Adrenal gland (tissue), 12 donors: ENCODE results near the gene PYM1. TPM values are rescaled to one million over a fixed set of nuclear protein-coding genes. Genes with fewer than 3 reads are reported as not detected.
A peak's percentile ranks its signal among the peaks of the same experiment; 100 is the strongest.

Experiments
- DNase-seq, 7 donors: peaks; one replicate each; pipeline ENCODE4 v3.0.0-alpha.2; 2019 to 2020
- H3K27ac ChIP-seq, 5 donors: fragments of 200-600 bp; sonication (generic) in 4 of 5; 1 replicate in 3 of 5; 2 replicates in 2 of 5; pipeline versions ENCODE4 v1.5.1 to v1.8.0; 2016 to 2020; ENCODE audit warnings: mild to moderate bottlenecking in 1 of 5
- H3K27me3 ChIP-seq: fragments of 200-600 bp; 2 replicates; pipeline ENCODE4 v1.8.0; 2021
- H3K36me3 ChIP-seq, 2 donors: fragments of 200-600 bp; replicated peaks in 1 of 2; 1 replicate in 1 of 2; 2 replicates in 1 of 2; pipeline versions ENCODE4 v1.5.1 to v1.8.0; 2018 to 2022
- H3K4me1 ChIP-seq, 2 donors: fragments of 200-600 bp; replicated peaks in 1 of 2; 1 replicate in 1 of 2; 2 replicates in 1 of 2; pipeline versions ENCODE4 v1.5.1 to v1.8.0; 2018 to 2021
- H3K4me3 ChIP-seq, 4 donors: fragments of 200-600 bp; sonication (generic) in 3 of 4; one replicate each; pipeline ENCODE4 v1.5.1; 2016 to 2018
- H3K9me3 ChIP-seq, 3 donors: fragments of 200-600 bp; sonication (generic) in 1 of 3; replicated peaks in 1 of 3; 1 replicate in 2 of 3; 2 replicates in 1 of 3; pipeline versions ENCODE4 v1.5.1 to v1.8.0; 2016 to 2021
- POLR2A ChIP-seq, 2 donors: fragments of 450-650 bp; IDR thresholded peaks; one replicate each; pipeline ENCODE4 v1.6.1; 2017; ENCODE audit warnings: antibody characterized with exemption in 2 of 2, mild to moderate bottlenecking in 2 of 2, moderate library complexity in 1 of 2
- WGBS, 4 donors: extraction: QIAGEN DNeasy Blood & Tissue Kit in 2 of 4; methylation state at CpG; one replicate each; pipeline versions ENCODE4 v1.1.5 to v1.1.7; 2013 to 2017; 5-methylcytosine and 5-hydroxymethylcytosine counted together
- intact Hi-C, 2 donors: fragments of 100-400 bp; cut with DNase I; formaldehyde crosslinking; loops; one replicate each; pipeline versions ENCODE4 v1.14.1 to v1.15.0; 2022 to 2023
- polyA plus RNA-seq, 3 donors: library from polyadenylated mRNA; stranded (reverse); fragments of 200-250 nt in 2 of 3; fragments of 350-450 nt in 1 of 3; fragmentation: Illumina TruSeq in 1 of 3; extraction: RNeasy Lipid Tissue Mini Kit (QIAGEN cat#74804) in 1 of 3; gene quantifications; one replicate each; pipeline ENCODE4 v1.2.3, GENCODE V29; 2013 to 2014
- total RNA-seq, 9 donors: library from RNA; depleted of rRNA in 4 of 9; stranded (reverse); fragments of >200 nt in 4 of 9; fragments of 120-200 nt in 1 of 9; fragmentation: NEBNext Ultra II Directional in 1 of 9; extraction: Animal tissue kit (Norgen Biotek cat#: 25700) in 1 of 9; gene quantifications; one replicate each; pipeline versions ENCODE4 v1.1.0 to v1.2.4, GENCODE V29; 2013 to 2023
- TF ChIP-seq, protein P1 (sequence below), 6 experiments: fragments of 450-650 bp in 4 of 6; fragments of 200-600 bp in 2 of 6; sonication (generic) in 1 of 6; IDR thresholded peaks; 1 replicate in 5 of 6; 2 replicates in 1 of 6; pipeline versions ENCODE4 v1.5.1 to v1.8.0; 2016 to 2021; ENCODE audit warnings: antibody characterized with exemption in 6 of 6, mild to moderate bottlenecking in 2 of 6, moderate library complexity in 1 of 6
- donor health status: healthy with polysubstance abuse.
- donor health status: Bipolar disorder and iron deficiency.
- donor health status: DM: yes; HTN: yes; CAD: no.
- donor health status: DM: no; HTN: no; CAD: no.
- donor health status: DM: no; HTN: no; CAD: no.
- donor health status: DM: yes; HTN: yes; CAD: no.

Gene PYM1
- total and polyA plus RNA-seq, 12 donors = 32.1 to 60.9 (median 43.5) TPM

DNA sequence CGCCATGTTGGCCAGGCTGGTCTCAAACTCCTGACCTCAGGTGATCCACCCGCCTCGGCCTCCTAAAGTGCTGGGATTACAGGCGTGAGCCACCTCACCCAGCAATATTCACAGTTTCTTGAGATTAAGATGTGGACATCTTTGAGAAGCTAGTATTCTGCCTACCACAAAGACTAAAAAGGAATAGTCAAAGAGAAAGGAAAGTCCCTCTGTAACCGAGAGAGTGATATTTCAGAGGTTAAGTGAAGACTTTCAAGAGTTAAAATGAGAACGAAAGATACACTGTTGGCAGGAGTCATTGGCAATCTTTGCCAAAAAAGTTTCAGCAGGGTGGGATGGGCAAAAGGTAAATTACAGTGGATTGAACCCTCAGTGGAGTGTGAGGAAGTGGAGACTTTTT, 18.9 kb upstream of the PYM1 start:
- TF ChIP-seq, protein P1, sequence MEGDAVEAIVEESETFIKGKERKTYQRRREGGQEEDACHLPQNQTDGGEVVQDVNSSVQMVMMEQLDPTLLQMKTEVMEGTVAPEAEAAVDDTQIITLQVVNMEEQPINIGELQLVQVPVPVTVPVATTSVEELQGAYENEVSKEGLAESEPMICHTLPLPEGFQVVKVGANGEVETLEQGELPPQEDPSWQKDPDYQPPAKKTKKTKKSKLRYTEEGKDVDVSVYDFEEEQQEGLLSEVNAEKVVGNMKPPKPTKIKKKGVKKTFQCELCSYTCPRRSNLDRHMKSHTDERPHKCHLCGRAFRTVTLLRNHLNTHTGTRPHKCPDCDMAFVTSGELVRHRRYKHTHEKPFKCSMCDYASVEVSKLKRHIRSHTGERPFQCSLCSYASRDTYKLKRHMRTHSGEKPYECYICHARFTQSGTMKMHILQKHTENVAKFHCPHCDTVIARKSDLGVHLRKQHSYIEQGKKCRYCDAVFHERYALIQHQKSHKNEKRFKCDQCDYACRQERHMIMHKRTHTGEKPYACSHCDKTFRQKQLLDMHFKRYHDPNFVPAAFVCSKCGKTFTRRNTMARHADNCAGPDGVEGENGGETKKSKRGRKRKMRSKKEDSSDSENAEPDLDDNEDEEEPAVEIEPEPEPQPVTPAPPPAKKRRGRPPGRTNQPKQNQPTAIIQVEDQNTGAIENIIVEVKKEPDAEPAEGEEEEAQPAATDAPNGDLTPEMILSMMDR (IDR thresholded peaks at IDR 0.05) = no peak
- TF ChIP-seq POLR2A (IDR thresholded peaks at IDR 0.05) = no peak
- Histone ChIP-seq H3K4me1 (no peaks in the 10 kb centered on the region), H3K9me3 (no peaks in the 10 kb centered on the region), H3K4me3 (no peak overlapping the region), H3K27ac (no peak overlapping the region), H3K27me3 (no peaks in the 10 kb centered on the region), H3K36me3 (peaks cover 0 to 8% of the 10 kb centered on the region in 2 donors)
- intact Hi-C loops = no loop called here
- WGBS, 4 donors = 82 to 86% (median 84%) methylated on average over 6 of the region's 6 CpGs
- DNase-seq = no peak

DNA sequence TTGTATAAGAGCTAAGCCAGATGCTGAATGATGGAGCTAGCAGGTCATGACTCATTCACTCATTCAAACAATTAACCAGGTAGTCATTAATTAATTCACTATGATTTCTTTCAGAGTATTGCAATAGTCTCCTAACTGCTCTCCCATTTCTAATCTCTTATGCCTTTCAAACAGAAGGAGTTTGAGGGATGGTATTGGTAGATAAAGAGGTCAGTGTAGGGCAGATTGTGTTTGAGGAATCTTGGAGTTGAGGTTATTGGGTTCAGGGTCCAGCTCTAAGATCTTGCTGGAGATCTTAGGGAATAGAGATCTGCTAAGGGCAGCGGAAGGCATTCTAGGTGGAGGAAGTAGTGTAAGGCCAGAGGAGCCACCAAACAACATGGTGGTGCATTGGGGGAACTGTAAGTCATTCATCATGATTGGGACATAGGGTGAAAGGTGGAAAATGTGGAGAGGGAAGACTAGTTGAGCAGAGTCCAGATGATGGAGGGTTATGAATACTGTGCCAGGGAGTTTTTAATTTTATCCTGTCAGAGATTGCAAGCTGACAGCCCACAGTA, 15.0 kb upstream of the PYM1 start:
- H3K27me3 ChIP-seq = no peaks in the 10 kb centered on the region
- peaks cover 0 to 10% of the 10 kb centered on the region in 2 donors for H3K4me1 ChIP-seq
- WGBS, 4 donors = 93 to 96% (median 95%) methylated on average over 1 of the region's 1 CpG
- peaks cover 0 to 13% of the 10 kb centered on the region in 2 donors for H3K36me3 ChIP-seq
- no peak overlapping the region for H3K27ac ChIP-seq
- DNase-seq = no peak
- no peaks in the 10 kb centered on the region for H3K9me3 ChIP-seq
- TF ChIP-seq, protein P1 (IDR thresholded peaks at IDR 0.05) = no peak
- TF ChIP-seq POLR2A (IDR thresholded peaks at IDR 0.05) = no peak
- intact Hi-C loops = loop anchor here (5.0 kb wide), 2 partner anchors 125 to 200 kb away; partner anchors contain the start of genes GDF11 (in 1 of the 2), ORMDL2 (in 1 of the 2) and SARNP (in 1 of the 2)
- H3K4me3 ChIP-seq = no peak overlapping the region

DNA sequence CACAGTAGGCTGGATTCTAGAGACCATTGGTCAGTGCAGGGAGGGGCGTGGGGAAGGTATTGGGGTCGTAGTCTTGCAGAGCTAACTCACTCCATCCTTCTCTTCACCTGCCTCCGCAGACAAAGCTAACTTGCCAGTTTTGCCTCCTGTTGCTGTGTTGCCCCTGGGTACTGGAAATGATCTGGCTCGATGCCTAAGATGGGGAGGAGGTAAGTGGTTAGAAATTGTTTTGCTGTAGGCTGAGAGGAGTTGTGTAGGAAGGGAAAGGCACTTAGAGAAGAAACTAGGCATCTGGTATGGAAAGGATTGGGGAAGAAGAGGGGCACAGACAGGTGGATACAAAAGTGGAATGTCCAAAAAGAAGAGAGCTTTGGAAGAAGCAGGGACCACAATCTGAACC, 14.4 kb upstream of the PYM1 start:
- Histone ChIP-seq H3K4me1 (peaks cover 0 to 10% of the 10 kb centered on the region in 2 donors), H3K9me3 (no peaks in the 10 kb centered on the region), H3K4me3 (no peak overlapping the region), H3K36me3 (peaks cover 0 to 18% of the 10 kb centered on the region in 2 donors), H3K27me3 (no peaks in the 10 kb centered on the region), H3K27ac (no peak overlapping the region)
- no peak for DNase-seq
- WGBS, 4 donors = 81 to 89% (median 87%) methylated on average over 4 of the region's 4 CpGs
- intact Hi-C loops = loop anchor here (5.0 kb wide), 2 partner anchors 125 to 200 kb away; partner anchors contain the start of genes GDF11 (in 1 of the 2), ORMDL2 (in 1 of the 2) and SARNP (in 1 of the 2)
- TF ChIP-seq POLR2A (IDR thresholded peaks at IDR 0.05) = no peak
- TF ChIP-seq, protein P1 (IDR thresholded peaks at IDR 0.05) = no peak

DNA sequence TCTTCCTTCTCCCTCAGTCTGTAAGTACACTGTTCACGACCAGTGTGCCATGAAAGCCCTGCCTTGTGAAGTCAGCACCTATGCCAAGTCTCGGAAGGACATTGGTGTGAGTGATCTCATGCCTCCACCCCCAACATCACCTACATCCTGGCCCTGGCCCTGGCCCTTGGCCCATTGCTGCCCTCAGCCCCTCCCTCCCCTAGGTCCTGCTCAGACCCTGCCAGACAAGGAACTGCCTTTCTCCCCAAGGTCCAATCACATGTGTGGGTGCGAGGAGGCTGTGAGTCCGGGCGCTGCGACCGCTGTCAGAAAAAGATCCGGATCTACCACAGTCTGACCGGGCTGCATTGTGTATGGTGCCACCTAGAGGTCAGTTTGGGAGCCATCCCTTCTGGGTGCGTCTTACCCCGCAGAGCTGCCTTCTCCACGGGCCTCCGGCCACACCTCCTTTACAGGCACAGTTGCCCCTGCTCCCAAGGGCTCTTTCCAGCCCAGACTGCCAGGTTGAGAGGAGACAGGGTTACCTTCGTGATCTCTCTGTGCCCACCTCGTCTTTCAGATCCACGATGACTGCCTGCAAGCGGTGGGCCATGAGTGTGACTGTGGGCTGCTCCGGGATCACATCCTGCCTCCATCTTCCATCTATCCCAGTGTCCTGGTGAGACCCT, 12.5 kb upstream of the PYM1 start:
- Histone ChIP-seq H3K36me3 (peaks cover 0 to 18% of the 10 kb centered on the region in 2 donors), H3K27ac (peak overlapping the region in 2 of 5 donors; percentile 45 to 46), H3K4me3 (no peak overlapping the region), H3K4me1 (peaks cover 0 to 12% of the 10 kb centered on the region in 2 donors), H3K9me3 (no peaks in the 10 kb centered on the region), H3K27me3 (no peaks in the 10 kb centered on the region)
- TF ChIP-seq, protein P1 (IDR thresholded peaks at IDR 0.05) = peak; percentile 79 to 90 (median 86)
- TF ChIP-seq POLR2A (IDR thresholded peaks at IDR 0.05) = no peak
- peak; percentile 87 to 96 (median 89) for DNase-seq
- 9 to 18% (median 14%) methylated on average over 14 to 18 of the region's 18 CpGs for WGBS, 4 donors
- intact Hi-C loops = loop anchor here (5.0 kb wide), 2 partner anchors 123 to 198 kb away; partner anchors contain the start of genes GDF11 (in 1 of the 2), ORMDL2 (in 1 of the 2) and SARNP (in 1 of the 2)
